Hepatocyte (in vitro differentiated cells): Measurements from ENCODE around the gene ATG4D. TPM values are rescaled to one million over a fixed set of nuclear protein-coding genes. Genes with fewer than 3 reads are reported as not detected.
A peak's percentile ranks its signal among the peaks of the same experiment; 100 is the strongest.

Experiments
- DNase-seq: peaks from one replicate; pipeline ENCODE4 v3.0.0-alpha.2; 2016; ENCODE audit warnings: low spot score
- H2AFZ ChIP-seq: fragments of 200-600 bp; sonication (generic); 2 replicates; pipeline ENCODE4 v1.6.0; 2016; ENCODE audit warnings: antibody characterized with exemption, mild to moderate bottlenecking
- H3K27ac ChIP-seq: fragments of 200-600 bp; sonication (generic); 2 replicates; pipeline ENCODE4 v1.5.1; 2016; ENCODE audit warnings: mild to moderate bottlenecking
- H3K27me3 ChIP-seq: fragments of 200-600 bp; sonication (generic); 2 replicates; pipeline ENCODE4 v1.6.1; 2016
- H3K36me3 ChIP-seq: fragments of 200-600 bp; sonication (generic); replicated peaks from 2 replicates; pipeline ENCODE4 v1.5.1; 2016; ENCODE audit warnings: low read depth; ENCODE audit not compliant: insufficient read depth
- H3K4me1 ChIP-seq: fragments of 200-600 bp; sonication (generic); 2 replicates; pipeline ENCODE4 v1.5.1; 2016; ENCODE audit warnings: mild to moderate bottlenecking, moderate library complexity; ENCODE audit not compliant: insufficient read depth
- H3K4me2 ChIP-seq: fragments of 200-600 bp; sonication (generic); 2 replicates; pipeline ENCODE4 v1.6.0; 2016
- H3K4me3 ChIP-seq: fragments of 200-600 bp; sonication (generic); 2 replicates; pipeline ENCODE4 v1.5.1; 2016; ENCODE audit warnings: mild to moderate bottlenecking
- H3K79me2 ChIP-seq: fragments of 200-600 bp; sonication (generic); 2 replicates; pipeline ENCODE4 v1.6.0; 2017; ENCODE audit warnings: mild to moderate bottlenecking
- H3K9me2 ChIP-seq: fragments of 200-600 bp; sonication (generic); replicated peaks from 2 replicates; pipeline ENCODE4 v1.6.0; 2017; ENCODE audit warnings: mild to moderate bottlenecking; ENCODE audit not compliant: insufficient read depth
- H3K9me3 ChIP-seq: fragments of 200-600 bp; sonication (generic); 2 replicates; pipeline ENCODE4 v1.5.1; 2016; ENCODE audit warnings: low read depth, mild to moderate bottlenecking
- H4K20me1 ChIP-seq: fragments of 200-600 bp; sonication (generic); 2 replicates; pipeline ENCODE4 v1.6.0; 2016; ENCODE audit warnings: mild to moderate bottlenecking; ENCODE audit not compliant: insufficient read depth, poor library complexity, severe bottlenecking
- EZH2 ChIP-seq: fragments of 200-600 bp; sonication (generic); IDR thresholded peaks from 2 replicates; pipeline ENCODE4 v1.6.1; 2016; ENCODE audit warnings: antibody characterized with exemption, mild to moderate bottlenecking, borderline replicate concordance
- EZH2phosphoT487 ChIP-seq: fragments of 200-600 bp; sonication (generic); IDR thresholded peaks from one replicate; pipeline ENCODE4 v1.6.1; 2018; ENCODE audit warnings: antibody characterized with exemption, mild to moderate bottlenecking, low read depth, moderate library complexity; ENCODE audit not compliant: unreplicated experiment, severe bottlenecking
- WGBS: methylation state at CpG from one replicate; pipeline ENCODE4 v1.1.6; 2016; ENCODE audit warnings: low lambda C conversion rate; ENCODE audit errors: missing lambda C conversion rate; 5-methylcytosine and 5-hydroxymethylcytosine counted together
- polyA plus RNA-seq: library from polyadenylated mRNA; unstranded; fragments of >200 nt; fragmentation: Nextera tagmentation; extraction: Ambion mirVana; gene quantifications from 2 replicates; pipeline ENCODE4 v1.2.1, GENCODE V29; 2016
- total RNA-seq: library from RNA; depleted of rRNA; stranded (reverse); fragments of >200 nt; gene quantifications from 2 replicates; pipeline ENCODE4 v1.2.3, GENCODE V29; 2014
- TF ChIP-seq, protein P1 (sequence below): fragments of 200-600 bp; sonication (generic); IDR thresholded peaks from 2 replicates; pipeline ENCODE4 v1.5.1; 2016; ENCODE audit warnings: antibody characterized with exemption, mild to moderate bottlenecking; ENCODE audit not compliant: poor library complexity

The ATG4D gene
- total and polyA plus RNA-seq, 2 experiments from 2014 or later: 24.1 to 34.5 TPM

GRCh38 chr19:10587022-10587838, 43.5 kb downstream of the ATG4D start, which contains the start of gene AP1M2:
AP1M2 (minus strand) TSS chr19:10587312; CDS start chr19:10587231, 81 bp downstream.
- no peaks in the 10 kb centered on the region for H4K20me1 ChIP-seq
- peak within 1 kb of the TSS; percentile 71 for H3K27ac ChIP-seq
- peak within 1 kb of the TSS; percentile 61 for H3K4me3 ChIP-seq
- H3K27me3 ChIP-seq: no peaks in the 10 kb centered on the region
- no peaks in the 10 kb centered on the region for H3K9me2 ChIP-seq
- peak within 1 kb of the TSS; percentile 80 for H2AFZ ChIP-seq
- WGBS: 14% methylated on average over 35 of the region's 35 CpGs
- H3K4me2 ChIP-seq: peak within 1 kb of the TSS; percentile 78
- H3K36me3 ChIP-seq: no peaks in the 10 kb centered on the region
- H3K9me3 ChIP-seq: no peaks in the 10 kb centered on the region
- peak; percentile 76 for DNase-seq
- no peaks in the 10 kb centered on the region for H3K4me1 ChIP-seq
- H3K79me2 ChIP-seq: peaks cover 7% of the 10 kb centered on the region
- TF ChIP-seq, protein P1, sequence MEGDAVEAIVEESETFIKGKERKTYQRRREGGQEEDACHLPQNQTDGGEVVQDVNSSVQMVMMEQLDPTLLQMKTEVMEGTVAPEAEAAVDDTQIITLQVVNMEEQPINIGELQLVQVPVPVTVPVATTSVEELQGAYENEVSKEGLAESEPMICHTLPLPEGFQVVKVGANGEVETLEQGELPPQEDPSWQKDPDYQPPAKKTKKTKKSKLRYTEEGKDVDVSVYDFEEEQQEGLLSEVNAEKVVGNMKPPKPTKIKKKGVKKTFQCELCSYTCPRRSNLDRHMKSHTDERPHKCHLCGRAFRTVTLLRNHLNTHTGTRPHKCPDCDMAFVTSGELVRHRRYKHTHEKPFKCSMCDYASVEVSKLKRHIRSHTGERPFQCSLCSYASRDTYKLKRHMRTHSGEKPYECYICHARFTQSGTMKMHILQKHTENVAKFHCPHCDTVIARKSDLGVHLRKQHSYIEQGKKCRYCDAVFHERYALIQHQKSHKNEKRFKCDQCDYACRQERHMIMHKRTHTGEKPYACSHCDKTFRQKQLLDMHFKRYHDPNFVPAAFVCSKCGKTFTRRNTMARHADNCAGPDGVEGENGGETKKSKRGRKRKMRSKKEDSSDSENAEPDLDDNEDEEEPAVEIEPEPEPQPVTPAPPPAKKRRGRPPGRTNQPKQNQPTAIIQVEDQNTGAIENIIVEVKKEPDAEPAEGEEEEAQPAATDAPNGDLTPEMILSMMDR: no peak
- no peak for TF ChIP-seq EZH2phosphoT487
- no peak for TF ChIP-seq EZH2

GRCh38 chr19:10587839-10588150, 44.1 kb downstream of the ATG4D start:
- no peaks in the 10 kb centered on the region for H3K36me3 ChIP-seq
- no peak overlapping the region for H3K27ac ChIP-seq
- H4K20me1 ChIP-seq: no peaks in the 10 kb centered on the region
- WGBS: 92% methylated on average over 2 of the region's 2 CpGs
- H3K4me1 ChIP-seq: no peaks in the 10 kb centered on the region
- H3K4me3 ChIP-seq: no peak overlapping the region
- H3K9me3 ChIP-seq: no peaks in the 10 kb centered on the region
- no peaks in the 10 kb centered on the region for H3K9me2 ChIP-seq
- no peaks in the 10 kb centered on the region for H3K27me3 ChIP-seq
- H3K79me2 ChIP-seq: peaks cover 7% of the 10 kb centered on the region
- H2AFZ ChIP-seq: no peak overlapping the region
- TF ChIP-seq EZH2 (no peak), EZH2phosphoT487 (no peak)
- TF ChIP-seq, protein P1: no peak
- no peak overlapping the region for H3K4me2 ChIP-seq
- DNase-seq: no peak

GRCh38 chr19:10593148-10593547, 49.4 kb downstream of the ATG4D start:
- Histone ChIP-seq H3K4me1 (no peaks in the 10 kb centered on the region), H3K4me3 (no peak overlapping the region), H3K9me2 (no peaks in the 10 kb centered on the region), H3K27me3 (no peaks in the 10 kb centered on the region), H3K4me2 (no peak overlapping the region), H3K9me3 (no peaks in the 10 kb centered on the region), H4K20me1 (no peaks in the 10 kb centered on the region), H3K79me2 (no peaks in the 10 kb centered on the region), H3K36me3 (no peaks in the 10 kb centered on the region), H3K27ac (no peak overlapping the region), H2AFZ (no peak overlapping the region)
- DNase-seq: no peak
- 93% methylated on average over 7 of the region's 7 CpGs for WGBS
- no peak for TF ChIP-seq EZH2

DNA sequence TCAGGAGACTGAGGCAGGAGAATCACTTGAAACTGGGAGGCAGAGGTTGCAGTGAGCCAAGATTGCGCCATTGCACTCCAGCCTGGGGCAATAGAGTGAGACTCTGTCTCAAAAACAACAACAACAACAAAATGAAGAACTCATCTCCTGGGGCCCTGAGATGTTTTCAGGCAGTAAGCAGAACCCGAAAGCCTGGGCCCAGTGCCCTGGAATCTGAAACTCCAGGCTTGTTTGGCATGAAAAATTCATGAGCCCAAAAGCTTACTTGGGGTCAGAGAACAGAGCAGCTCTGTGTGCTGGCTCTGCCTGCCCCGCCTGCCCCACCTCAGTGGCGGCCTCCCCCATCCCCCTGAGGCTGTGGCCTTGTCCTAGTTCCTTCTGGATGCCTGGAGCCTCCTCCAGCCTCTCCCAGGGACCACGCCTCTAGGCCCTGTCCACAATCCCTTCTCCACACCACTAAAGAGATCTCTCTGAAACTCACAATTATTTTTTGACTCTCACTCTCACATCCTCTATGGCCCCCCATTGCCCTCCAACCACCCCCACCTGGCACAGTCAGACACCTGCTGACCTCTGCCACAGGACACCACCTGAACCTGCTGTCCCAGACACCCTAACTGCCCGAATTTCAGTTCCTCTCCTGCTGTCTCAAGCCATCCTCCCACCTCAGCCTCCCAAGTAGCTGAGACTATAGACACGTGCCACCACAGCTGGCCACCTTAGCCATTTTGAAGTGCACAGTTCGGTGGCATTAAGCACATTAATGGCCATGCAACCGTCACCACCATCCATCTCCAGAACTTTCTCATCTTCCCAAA, 50.3 kb downstream of the ATG4D start:
- H3K4me1 ChIP-seq: no peaks in the 10 kb centered on the region
- no peak overlapping the region for H3K4me3 ChIP-seq
- H3K9me2 ChIP-seq: no peaks in the 10 kb centered on the region
- WGBS: 86% methylated on average over 7 of the region's 9 CpGs
- H3K79me2 ChIP-seq: no peaks in the 10 kb centered on the region
- no peaks in the 10 kb centered on the region for H3K9me3 ChIP-seq
- no peaks in the 10 kb centered on the region for H4K20me1 ChIP-seq
- no peaks in the 10 kb centered on the region for H3K36me3 ChIP-seq
- no peaks in the 10 kb centered on the region for H3K27me3 ChIP-seq
- no peak overlapping the region for H3K27ac ChIP-seq
- TF ChIP-seq EZH2phosphoT487 (no peak), EZH2 (no peak)
- TF ChIP-seq, protein P1: no peak
- no peak overlapping the region for H3K4me2 ChIP-seq
- DNase-seq: no peak
- no peak overlapping the region for H2AFZ ChIP-seq
